ENCODE measurements around the gene ARID3A.

- no peak for TF ChIP-seq CTCF (IDR thresholded peaks at IDR 0.05)
- no peak for TF ChIP-seq SMAD4 (CRISPR knock-in tag; IDR thresholded peaks at IDR 0.05)
- TF ChIP-seq USF2 (CRISPR knock-in tag; IDR thresholded peaks at IDR 0.05), result no peak
- no peak for TF ChIP-seq JUN (CRISPR knock-in tag; IDR thresholded peaks at IDR 0.05)
Measured at GRCh38 chr19:889662-890295, 36.1 kb upstream of the ARID3A start.

All from WTC11 (cell line).